ENCODE results near the gene CAPN11.

Gene CAPN11

DNA sequence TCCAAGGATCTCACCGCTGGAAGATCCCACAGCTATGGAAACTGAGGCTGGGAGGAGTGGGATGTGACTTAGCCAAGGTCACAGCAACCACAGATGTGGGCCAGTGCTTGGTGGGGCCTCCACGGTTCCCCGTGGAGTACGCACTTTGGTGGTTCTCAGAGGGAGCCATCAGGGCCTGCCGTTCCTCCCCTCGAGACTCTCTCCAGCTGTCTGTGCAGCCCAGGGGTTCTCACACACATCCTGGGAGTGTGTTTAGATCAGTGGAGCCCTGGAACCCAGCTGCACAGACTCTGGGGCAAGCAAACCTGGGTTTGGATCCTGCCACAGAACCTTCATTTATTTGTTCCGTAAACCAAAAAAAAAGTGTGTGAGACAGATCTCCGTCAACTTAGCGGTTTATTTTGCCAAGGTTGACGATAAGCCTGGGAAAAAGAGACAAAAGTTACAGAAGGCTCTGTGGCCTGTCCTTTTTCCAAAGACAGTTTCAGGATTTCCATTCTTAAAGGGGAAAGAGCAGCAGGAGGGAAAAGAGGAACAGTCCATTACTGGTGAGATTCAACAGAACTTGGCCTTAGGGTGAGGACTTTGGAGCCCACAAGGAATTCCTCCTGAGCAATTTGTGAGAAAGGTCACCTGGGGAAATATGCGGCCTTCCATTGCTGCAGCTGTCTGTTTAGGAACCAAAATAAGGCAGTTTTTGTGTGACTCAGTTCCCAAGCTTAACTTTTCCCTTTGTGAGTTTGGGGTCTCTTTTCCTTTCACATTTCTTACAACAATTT lies 44.5 kb downstream of the CAPN11 start:
- peaks cover 13% of the 10 kb centered on the region for H3K27me3 Mint-ChIP-seq (ENCODE audit: low read depth, poor library complexity)
- no peaks in the 10 kb centered on the region for H3K36me3 Mint-ChIP-seq (ENCODE audit: low read depth)
- H3K9me3 Mint-ChIP-seq, result no peaks in the 10 kb centered on the region
- no peak overlapping the region for H3K4me3 Mint-ChIP-seq
- no peak for TF ChIP-seq CTCF (IDR thresholded peaks at IDR 0.05)
- no peak overlapping the region for H3K27ac Mint-ChIP-seq
- H3K4me1 Mint-ChIP-seq, result peaks cover 58% of the 10 kb centered on the region
- DNase-seq, result no peak

- Mint-ChIP-seq H3K4me3 (no peak overlapping the region), H3K4me1 (peaks cover 66% of the 10 kb centered on the region), H3K9me3 (no peaks in the 10 kb centered on the region), H3K27me3 (ENCODE audit: low read depth, poor library complexity) (peaks cover 13% of the 10 kb centered on the region), H3K27ac (no peak overlapping the region), H3K36me3 (ENCODE audit: low read depth) (no peaks in the 10 kb centered on the region)
- DNase-seq, result no peak
- TF ChIP-seq CTCF (IDR thresholded peaks at IDR 0.05), result no peak
These were observed 45.3 kb downstream of the CAPN11 start for GRCh38 chr6:44203955-44204354.

- H3K9me3 Mint-ChIP-seq, result no peaks in the 10 kb centered on the region
- no peak overlapping the region for H3K4me3 Mint-ChIP-seq
- peaks cover 40% of the 10 kb centered on the region for H3K4me1 Mint-ChIP-seq
- peak overlapping the region; percentile 1 for H3K27ac Mint-ChIP-seq
- no peak for DNase-seq
- H3K27me3 Mint-ChIP-seq (ENCODE audit: low read depth, poor library complexity), result peaks cover 20% of the 10 kb centered on the region
- H3K36me3 Mint-ChIP-seq (ENCODE audit: low read depth), result no peaks in the 10 kb centered on the region
- TF ChIP-seq CTCF (IDR thresholded peaks at IDR 0.05), result no peak
These were observed 49.3 kb downstream of the CAPN11 start for GRCh38 chr6:44207966-44208365.

DNA sequence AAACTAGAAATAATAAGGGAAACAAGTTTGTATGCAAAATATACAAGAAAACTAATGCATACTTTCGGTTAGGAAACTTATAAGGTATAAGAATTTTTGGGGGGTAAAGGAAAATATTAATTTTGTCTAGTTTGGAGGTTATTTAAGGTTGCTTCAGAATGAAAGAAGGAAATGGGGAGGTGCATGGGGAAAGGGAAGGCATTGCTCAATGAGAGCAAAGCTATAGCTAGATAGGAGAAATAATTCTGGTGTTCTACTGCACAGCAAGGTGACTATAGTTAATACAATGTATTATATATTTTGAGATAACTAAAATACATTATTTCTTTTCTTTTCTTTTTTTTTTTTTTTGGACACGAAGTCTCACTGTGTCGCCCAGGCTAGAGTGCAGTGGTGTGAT lies 52.7 kb downstream of the CAPN11 start:
- Mint-ChIP-seq H3K4me3 (no peak overlapping the region), H3K9me3 (no peaks in the 10 kb centered on the region), H3K36me3 (ENCODE audit: low read depth) (no peaks in the 10 kb centered on the region), H3K27ac (no peak overlapping the region), H3K27me3 (ENCODE audit: low read depth, poor library complexity) (peaks cover 17% of the 10 kb centered on the region), H3K4me1 (peaks cover 28% of the 10 kb centered on the region)
- DNase-seq, result no peak
- no peak for TF ChIP-seq CTCF (IDR thresholded peaks at IDR 0.05)

- no peak for TF ChIP-seq CTCF (IDR thresholded peaks at IDR 0.05)
- peaks cover 13% of the 10 kb centered on the region for H3K27me3 Mint-ChIP-seq (ENCODE audit: low read depth, poor library complexity)
- no peak overlapping the region for H3K4me3 Mint-ChIP-seq
- H3K4me1 Mint-ChIP-seq, result peaks cover 25% of the 10 kb centered on the region
- H3K9me3 Mint-ChIP-seq, result no peaks in the 10 kb centered on the region
- H3K36me3 Mint-ChIP-seq (ENCODE audit: low read depth), result no peaks in the 10 kb centered on the region
- no peak overlapping the region for H3K27ac Mint-ChIP-seq
- DNase-seq, result no peak
These were observed 55.7 kb downstream of the CAPN11 start for GRCh38 chr6:44214307-44214706.

Data from nephron progenitor cell (in vitro differentiated cells).